HG02884 (cell line): ENCODE measurements around the gene FAM171A2.

Source experiments
- ATAC-seq: cut with Tn5 transposase; IDR thresholded peaks from one replicate; pipeline ENCODE4 v1.9.1; 2021; ENCODE audit warnings: mild to moderate bottlenecking, moderate library complexity; ENCODE audit not compliant: unreplicated experiment

The FAM171A2 gene

DNA sequence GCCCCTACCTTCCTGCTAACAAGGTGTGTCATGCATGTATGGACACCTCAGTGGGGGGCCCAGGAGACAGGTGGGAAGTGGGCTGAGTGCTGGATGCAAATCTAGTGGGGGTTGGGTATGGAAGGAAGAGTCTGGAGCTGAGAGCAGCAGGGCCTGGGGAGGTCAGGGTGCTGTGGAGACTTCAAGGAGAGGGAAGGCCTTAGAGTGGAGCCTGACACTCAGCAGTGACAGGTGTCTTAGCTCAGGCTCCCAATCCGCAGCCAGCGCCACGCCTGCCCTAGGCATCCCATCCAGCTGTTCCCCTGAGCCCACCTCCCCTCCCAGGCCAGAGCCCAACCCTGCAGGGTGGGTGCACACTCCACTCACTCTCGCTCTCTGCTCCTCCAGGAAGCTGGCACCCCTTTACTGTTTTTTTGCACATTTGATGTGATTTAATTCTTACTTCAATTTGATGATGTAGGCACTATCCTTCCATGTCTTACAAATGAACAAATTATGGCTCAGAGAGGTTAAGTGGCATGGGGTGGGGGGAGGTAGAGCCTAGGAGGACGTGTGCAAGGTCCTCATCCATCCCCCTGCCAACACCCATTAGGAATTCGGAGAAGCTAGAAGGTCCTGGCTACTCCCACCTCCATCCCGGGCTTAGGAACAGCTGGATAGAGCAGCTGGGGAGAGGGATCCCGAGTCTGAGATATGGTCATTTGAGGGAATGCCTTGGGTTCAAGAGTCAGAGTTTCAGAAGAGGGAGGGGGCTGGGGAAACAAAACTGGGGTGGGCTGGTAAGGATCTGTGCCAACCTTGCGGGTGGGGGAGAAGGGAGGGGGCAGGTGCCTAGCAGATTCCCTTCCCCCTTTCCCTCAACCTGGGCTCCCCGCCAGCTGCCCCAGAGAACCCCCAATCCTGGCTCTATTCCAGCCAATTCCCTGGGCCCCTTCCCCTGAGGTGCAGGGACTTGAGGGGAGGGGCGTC lies 2.1 kb downstream of the FAM171A2 start:
- no peak for ATAC-seq

DNA sequence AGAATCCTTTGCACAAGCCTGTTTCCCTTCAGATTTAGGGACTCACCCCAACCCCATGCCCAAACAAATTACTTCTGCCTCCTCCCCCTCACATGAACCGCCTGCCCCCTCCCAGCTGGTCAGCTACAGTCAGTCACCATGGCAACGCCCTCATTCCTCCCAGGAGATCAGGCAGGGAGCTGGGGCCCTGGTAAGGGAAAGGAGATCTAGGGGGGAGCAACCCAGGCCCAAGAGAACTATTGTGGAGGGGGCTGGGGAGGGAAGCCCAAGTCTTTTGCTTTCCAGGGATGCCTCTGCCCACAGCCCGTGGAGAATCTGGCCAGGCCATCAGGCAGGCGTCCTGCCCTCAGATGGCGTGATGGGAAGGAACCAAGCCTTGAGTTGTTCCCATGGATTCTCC lies 2.8 kb downstream of the FAM171A2 start:
- no peak for ATAC-seq

DNA sequence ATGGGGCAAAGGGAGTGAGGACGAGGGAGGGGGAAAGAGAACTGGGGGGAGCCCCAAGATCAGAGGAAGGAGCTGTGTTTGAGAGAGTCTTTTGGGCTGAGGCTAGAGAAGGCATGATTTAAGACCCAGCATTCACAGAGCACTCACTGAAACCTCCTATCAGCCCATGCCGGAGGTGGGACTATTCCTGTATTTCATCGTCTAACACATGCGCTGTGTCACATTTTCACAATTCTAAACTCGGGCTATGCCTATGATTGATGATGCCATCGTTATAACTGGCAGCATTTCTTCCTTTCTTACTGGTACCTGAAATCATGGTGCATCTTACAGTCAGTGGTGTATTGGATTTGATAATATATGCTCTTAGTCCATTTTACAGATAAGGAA lies 3.5 kb downstream of the FAM171A2 start:
- no peak for ATAC-seq

DNA sequence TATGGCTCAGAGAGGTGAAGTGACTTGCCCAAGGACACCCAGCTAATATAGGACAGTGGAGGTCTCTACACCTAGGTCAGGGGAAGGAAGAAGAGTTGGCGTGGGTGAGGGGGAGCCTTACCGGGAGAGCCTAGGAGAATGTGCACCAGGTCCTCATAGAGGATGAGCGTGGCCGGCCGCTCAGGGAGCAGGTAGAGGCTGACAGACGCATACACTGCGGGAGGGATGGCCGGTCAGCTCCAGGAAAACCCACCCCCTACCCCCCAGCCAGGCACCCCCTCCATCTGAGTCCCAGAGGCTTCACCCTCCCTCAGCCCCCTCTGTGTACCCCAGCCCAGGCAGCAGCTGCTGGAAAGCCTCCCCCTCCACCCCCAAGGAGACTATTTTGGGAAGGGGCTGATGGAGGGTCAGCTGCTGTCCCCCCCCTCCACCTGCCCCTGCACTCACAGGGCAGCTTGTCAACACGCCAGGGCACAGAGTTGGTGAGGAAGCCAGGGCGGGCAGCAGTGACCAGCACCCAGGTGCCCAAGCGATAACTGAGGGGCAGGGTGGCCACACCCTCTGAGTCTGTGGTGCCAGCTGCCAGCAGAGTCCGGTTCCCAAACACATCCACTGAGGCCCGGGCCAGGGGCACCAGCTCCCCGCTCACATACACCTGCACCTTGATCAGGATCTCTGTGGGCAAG lies 4.1 kb downstream of the FAM171A2 start:
- ATAC-seq, result no peak

DNA sequence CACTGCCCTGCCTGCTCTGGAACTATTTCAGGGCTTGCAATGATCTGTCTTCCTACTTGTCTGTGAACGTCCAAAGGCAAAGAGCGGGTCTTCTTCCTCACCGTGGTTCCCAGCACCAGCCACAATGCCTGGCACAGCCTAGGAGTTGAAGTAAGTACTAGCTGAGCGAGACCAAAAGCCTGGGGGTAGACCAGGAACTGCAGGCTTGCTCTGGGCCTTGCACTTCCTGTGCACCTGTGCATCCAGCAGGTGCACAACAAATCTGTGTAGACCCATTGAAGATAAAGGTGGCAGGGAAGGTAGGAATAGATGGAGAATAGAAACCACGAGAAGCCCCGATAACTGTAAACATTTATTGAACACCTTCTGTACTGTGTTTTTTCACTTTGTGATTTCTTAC lies 4.6 kb downstream of the FAM171A2 start:
- ATAC-seq, result no peak

DNA sequence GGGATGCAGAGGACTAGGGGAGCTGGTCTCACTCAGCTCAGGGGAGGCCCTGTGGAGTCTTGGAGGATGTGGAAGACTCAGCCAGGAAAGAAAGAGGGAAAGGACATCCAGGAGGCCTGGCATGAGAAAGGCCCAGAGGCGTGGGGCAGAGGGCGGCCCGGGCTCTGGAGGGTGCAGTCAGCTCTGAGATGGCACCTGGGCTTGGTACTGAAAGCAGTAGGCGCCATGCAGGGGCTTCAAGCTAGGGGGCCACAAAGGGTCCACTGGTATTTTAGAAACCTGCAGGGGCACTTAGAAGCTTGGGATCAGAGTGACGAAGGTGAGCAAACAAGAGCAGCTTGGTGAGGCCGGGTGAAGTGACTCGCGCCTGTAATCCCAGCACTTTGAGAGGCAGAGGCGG lies 5.6 kb downstream of the FAM171A2 start:
- ATAC-seq, result no peak

DNA sequence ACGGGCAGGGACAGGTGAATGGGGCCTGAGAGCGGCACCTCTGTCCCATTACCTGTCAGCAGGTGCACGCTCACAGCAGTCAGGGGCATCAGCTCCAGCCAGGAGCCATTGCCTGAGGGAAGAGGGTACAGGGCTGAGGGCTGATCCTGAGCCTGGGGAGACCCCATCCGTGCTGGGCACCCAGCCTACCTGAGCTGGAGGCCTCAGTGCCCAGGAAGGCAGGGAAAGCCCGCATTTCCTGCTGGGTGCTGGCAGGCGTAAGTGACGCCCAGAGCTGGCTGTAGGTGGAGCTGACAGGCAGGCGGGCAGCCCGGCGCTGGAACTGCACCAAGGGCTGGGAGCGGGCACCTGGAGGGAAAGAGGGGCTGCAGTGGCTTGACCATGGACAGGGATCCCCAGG lies 7.4 kb downstream of the FAM171A2 start:
- ATAC-seq, result no peak

DNA sequence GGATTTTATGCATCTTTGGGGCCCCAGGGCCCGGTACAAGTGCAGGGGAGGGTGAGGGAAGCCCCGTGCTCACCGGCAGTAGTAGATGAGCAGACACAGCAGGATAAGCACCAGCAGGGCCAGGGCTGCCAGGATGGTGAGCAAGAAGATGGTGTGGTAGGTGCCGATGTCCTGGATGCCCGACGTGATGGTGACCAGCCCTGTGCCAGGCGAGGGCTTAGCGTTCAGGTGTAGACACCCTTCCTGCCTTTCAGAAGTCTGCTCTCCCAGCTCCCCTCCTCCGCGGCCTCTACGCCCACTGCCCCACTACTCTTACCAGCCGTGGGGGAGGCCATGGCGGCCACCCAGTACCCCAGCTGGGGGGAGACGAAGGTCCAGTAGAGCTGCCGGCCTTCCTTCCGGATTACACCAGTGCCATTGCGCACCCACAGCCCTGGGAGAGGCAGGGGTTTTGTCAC lies 8.0 kb downstream of the FAM171A2 start:
- no peak for ATAC-seq

DNA sequence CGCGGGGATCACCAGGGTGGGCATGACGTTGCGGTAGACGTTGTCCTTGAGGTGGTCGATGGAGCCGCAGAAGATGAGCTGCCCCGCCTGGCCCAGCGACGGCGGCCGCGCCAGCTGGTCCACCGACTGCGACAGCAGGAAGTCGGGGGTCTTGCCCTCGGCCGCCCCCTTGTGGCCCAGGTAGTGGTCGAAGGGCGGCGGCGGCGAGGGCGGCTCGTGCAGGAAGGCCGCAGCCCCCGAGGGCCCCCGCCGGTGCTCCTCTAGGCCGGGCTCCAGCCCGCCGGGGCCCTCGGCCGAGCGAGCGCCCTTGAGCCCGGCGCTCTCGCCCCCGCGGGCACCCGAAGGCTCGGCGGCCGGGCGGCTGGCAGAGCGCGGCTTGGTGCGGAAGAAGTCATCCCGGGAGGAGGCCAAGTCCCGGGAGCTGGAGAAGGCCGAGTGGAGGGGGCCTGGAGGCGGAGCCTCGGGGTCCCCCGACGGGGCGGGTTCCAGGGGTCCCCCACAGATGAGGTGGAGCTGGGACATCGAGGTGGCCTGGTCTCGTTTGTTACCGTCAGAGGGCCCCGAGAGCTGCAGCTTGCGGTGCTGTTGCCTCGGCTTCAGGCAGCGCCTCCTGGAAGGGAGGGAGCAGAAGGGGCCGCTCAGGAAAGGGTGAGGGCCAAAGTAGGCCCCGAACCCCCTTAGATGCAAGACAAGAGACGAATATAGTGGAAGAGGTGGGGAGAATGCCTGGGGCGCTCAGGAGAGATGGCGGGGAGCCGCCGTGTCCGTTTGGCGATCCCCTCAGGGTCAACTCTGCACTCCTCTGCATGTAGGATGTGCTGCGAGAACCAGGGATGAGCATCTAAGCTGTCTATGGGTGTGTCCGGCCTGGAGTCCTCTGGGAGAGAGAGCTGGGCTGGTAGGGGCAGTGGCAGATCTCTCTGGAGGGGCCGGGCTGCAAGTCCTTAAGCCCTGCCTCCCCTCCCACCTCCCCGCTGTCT lies 8.8 kb downstream of the FAM171A2 start:
- no peak for ATAC-seq

DNA sequence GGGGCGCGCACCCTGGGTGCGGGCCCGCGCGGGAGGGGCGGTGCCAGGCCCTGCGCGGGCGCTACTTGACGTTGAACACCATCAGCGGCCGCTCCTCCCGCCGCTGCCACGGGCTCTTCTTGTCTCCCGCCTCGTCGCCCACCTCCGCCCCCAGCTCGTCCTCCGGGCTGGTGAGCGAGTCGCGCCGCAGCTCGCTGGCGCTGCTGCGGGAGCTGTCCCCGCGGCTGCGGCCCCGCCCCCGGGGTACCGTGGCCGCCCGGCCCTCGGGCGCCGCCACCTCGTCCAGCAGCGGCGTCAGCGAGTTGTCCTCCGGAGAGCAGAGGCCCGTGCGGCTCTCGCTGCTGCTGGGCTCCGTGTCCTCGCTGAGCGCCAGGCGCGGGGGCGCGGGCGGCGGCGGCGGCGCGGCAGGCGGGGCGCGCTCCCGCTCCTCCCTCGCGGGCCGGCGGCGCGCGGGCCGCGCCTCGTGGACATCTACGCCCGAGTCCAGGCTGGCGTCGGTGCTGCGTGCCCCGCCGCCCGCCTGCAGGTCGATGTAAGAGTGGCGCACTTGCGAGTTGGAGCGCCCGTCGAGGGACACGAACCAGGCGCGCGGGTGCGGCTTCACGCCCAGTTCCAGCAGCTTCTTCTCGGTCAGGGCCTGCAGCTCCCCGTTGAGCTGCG lies 9.9 kb downstream of the FAM171A2 start:
- no peak for ATAC-seq

DNA sequence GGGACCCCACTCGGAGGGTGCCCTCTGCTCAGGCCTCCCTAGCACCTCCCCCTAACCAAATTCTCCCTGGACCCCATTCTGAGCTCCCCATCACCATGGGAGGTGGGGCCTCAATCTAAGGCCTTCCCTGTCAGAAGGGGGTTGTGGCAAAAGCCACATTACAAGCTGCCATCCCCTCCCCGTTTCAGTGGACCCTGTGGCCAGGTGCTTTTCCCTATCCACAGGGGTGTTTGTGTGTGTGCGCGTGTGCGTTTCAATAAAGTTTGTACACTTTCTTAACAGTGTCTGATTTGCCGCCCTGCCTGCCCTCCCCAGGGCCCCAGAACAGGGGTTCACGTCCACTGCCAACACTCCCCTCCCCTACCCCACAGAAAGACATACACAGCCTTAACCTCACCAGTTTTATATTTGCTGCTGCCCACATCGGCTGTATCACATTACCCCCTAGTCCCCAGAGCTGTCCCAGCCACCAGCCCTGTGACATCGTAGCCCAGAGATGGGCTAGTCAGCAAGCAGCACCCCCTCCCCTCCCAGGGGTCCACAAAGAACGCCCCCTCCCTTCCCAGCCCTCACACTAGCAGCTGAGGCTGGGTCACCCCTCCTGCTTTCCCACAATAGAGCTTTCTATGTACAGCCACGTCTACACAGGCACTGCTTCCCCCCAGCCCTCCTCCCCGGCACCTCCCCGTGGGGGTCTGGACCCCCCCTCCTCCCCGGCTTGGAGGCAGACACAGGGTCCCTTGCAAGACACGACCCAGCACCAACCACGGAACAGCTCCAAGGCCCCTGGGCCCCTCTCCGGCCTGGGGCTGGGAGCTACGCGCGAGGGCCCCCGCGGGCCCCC lies 10.6 kb downstream of the FAM171A2 start:
- ATAC-seq, result no peak

DNA sequence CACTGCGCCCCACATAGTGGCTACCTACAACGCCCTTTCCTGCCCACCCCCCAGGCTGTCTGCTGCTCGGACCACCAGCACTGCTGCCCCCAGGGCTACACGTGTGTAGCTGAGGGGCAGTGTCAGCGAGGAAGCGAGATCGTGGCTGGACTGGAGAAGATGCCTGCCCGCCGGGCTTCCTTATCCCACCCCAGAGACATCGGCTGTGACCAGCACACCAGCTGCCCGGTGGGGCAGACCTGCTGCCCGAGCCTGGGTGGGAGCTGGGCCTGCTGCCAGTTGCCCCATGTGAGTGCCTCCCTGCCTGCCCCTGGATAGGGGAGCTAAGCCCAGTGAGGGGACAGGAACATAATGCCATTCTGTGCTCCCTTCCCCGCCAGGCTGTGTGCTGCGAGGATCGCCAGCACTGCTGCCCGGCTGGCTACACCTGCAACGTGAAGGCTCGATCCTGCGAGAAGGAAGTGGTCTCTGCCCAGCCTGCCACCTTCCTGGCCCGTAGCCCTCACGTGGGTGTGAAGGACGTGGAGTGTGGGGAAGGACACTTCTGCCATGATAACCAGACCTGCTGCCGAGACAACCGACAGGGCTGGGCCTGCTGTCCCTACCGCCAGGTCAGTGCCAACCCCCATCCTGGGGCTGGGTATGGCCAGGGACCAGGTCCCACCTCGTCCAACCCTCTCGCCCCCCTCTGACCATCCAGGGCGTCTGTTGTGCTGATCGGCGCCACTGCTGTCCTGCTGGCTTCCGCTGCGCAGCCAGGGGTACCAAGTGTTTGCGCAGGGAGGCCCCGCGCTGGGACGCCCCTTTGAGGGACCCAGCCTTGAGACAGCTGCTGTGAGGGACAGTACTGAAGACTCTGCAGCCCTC lies 11.5 kb downstream of the FAM171A2 start:
- no peak for ATAC-seq

DNA sequence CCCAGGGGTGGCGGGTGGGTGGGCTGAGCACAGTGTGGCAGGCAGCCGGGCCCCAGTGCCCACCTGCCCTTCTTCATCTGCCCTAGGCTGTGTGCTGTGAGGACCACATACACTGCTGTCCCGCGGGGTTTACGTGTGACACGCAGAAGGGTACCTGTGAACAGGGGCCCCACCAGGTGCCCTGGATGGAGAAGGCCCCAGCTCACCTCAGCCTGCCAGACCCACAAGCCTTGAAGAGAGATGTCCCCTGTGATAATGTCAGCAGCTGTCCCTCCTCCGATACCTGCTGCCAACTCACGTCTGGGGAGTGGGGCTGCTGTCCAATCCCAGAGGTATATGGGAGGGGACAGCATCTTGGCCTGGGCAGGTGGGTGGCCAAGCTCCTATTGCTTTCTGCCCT lies 12.2 kb downstream of the FAM171A2 start:
- no peak for ATAC-seq

DNA sequence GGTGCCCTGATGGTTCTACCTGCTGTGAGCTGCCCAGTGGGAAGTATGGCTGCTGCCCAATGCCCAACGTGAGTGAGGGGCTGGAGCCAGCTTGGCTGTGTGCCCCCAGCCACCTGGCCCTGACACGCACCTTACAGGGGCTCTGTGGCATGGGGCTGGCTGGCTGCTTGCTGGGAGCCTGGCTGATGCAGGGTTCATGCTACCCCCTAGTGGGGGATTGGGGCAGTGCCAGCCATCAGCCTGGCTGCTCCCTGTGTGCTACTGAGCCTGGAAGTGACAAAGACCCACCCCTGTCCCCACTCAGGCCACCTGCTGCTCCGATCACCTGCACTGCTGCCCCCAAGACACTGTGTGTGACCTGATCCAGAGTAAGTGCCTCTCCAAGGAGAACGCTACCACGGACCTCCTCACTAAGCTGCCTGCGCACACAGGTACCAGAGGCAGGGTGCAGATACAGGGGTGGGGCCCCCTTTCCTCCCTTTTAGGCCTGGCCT lies 12.9 kb downstream of the FAM171A2 start:
- ATAC-seq, result no peak

DNA sequence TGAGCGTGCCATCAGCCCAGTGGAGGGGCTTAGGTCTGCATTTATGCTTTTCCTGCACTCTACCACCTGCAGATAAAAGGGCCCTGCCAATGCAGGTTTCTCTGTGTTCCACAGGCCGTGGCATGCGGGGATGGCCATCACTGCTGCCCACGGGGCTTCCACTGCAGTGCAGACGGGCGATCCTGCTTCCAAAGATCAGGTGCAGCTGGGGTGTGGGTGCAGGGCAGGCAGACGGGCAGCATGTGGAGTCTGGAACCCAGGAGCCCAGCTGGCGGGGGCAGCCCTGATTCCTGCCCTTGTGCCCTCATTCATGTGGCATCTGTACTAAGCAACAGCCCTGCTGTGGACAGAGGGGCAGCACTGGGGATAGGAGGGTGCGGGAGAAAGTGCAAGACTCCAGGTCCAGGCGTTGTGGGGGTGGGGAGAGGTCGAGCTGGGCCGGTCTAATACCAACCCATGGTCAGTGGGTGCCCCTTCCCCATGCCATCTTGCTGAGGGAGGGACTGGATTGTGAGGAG lies 14.0 kb downstream of the FAM171A2 start:
- ATAC-seq, result no peak

DNA sequence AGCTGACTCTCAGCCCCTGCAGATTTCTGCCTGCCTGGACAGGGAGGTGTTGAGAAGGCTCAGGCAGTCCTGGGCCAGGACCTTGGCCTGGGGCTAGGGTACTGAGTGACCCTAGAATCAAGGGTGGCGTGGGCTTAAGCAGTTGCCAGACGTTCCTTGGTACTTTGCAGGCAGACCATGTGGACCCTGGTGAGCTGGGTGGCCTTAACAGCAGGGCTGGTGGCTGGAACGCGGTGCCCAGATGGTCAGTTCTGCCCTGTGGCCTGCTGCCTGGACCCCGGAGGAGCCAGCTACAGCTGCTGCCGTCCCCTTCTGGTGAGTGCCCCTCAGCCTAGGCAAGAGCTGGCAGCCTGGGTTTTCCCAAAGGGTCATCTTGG lies 14.7 kb downstream of the FAM171A2 start:
- ATAC-seq, result no peak

DNA sequence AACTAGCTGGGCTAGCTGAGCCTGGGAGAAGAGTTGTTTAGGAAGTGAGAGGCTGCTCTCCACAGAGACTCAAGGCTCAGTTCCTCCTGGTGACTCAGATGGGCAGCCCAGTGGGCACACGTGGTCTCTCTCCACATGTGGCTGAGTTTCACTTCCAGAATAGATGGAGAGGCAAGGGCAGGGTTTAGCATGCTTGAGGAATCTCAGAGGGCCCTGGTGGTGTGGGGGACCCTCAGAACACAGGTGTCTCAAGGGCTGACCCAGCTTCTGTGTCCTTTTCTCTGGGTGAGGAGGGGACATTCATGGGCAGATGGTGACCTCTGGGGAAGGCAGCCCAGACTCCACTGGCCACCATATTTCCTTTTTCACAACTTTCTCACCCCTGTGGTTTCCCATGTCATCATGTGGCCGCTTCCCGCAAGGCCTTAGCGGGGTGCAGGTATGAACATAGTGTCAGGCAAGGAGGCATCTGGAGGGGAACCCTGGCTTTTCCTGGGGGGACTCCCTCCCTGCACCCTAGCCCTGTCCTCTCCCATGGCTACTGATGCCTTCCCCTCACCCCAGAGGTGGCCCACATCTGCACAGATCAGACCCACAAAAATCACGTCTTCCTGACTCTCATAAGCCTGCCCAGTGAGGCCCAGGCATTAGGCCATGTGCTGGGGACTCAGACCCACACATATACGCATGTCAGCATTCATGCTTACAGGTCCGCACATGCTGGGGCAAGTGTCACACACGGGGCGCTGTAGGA lies 15.2 kb downstream of the FAM171A2 start:
- ATAC-seq, result peak; percentile 36
